GM12878 (cell line): ENCODE measurements around the gene JOSD2. TPM values are rescaled to one million over a fixed set of nuclear protein-coding genes. Genes with fewer than 3 reads are reported as not detected.

Source experiments
- ATAC-seq: fragments of 200-7000 bp; cut with Tn5 transposase; 3 replicates; pipeline ENCODE4 v1.9.1; 2020; ENCODE audit warnings: mild to moderate bottlenecking, moderate library complexity
- BruUV-seq: library from RNA; stranded (reverse); fragments of 400-500 nt; replicated peaks from 2 replicates; lab custom pipeline; 2021; lab: Mats Ljungman, UMichigan
- CTCF ChIA-PET: fragments of 300-600 bp; sonication (Branson Sonifier 250); formaldehyde crosslinking; extraction: SDS; loops from one replicate; lab custom pipeline; 2021; ENCODE audit warnings: inconsistent platforms; lab: Yijun Ruan, JAX
- POLR2A ChIA-PET: fragments of 350-600 bp; formaldehyde crosslinking; extraction: SDS; loops from one replicate; lab custom pipeline; 2021; ENCODE audit warnings: inconsistent platforms; lab: Charles Lee
- RAD21 ChIA-PET: fragments of 300-600 bp; sonication (Branson Sonifier 250); formaldehyde crosslinking; loops from one replicate; lab custom pipeline; 2023; ENCODE audit warnings: antibody characterized with exemption; ENCODE audit not compliant: unreplicated experiment; lab: Charles Lee
- SMC1A ChIA-PET: fragments of 300-600 bp; sonication (Branson Sonifier 250); formaldehyde crosslinking; loops from one replicate; lab custom pipeline; 2023; ENCODE audit not compliant: unreplicated experiment, uncharacterized antibody; lab: Charles Lee
- DNase-seq: peaks from one replicate; pipeline ENCODE4 v3.0.0-alpha.2; 2011; ENCODE audit warnings: low read depth, low spot score
- FAIRE-seq: peaks from 3 replicates; lab custom pipeline; 2011; peaks lifted over from hg19 to GRCh38; lab: Jason Lieb, UNC
- H2AFZ ChIP-seq: 2 replicates; pipeline ENCODE4 v1.6.0; 2011; ENCODE audit warnings: low read depth, low read length, control low read depth; ENCODE audit not compliant: control insufficient read depth
- H3K27ac ChIP-seq: 2 replicates; pipeline ENCODE4 v1.5.1; 2011; ENCODE audit warnings: control low read depth; ENCODE audit not compliant: control insufficient read depth, insufficient read depth
- H3K27me3 ChIP-seq, 2 experiments: replicated peaks in 1 of 2; 2 replicates each; pipeline versions ENCODE4 v1.6.0 to v1.6.1; 2011; ENCODE audit warnings: low read length in 1 of 2; ENCODE audit not compliant: control insufficient read depth in 2 of 2, insufficient read depth in 2 of 2
- H3K36me3 ChIP-seq, 2 experiments: 2 replicates each; pipeline ENCODE4 v1.5.1; 2011; ENCODE audit warnings: low read length in 1 of 2; ENCODE audit not compliant: control insufficient read depth in 2 of 2, insufficient read depth in 2 of 2
- H3K4me1 ChIP-seq: 2 replicates; pipeline ENCODE4 v1.6.1; 2011; ENCODE audit warnings: mild to moderate bottlenecking, low read length, moderate library complexity, mixed read lengths; ENCODE audit not compliant: control insufficient read depth, insufficient read depth
- H3K4me2 ChIP-seq: 2 replicates; pipeline ENCODE4 v1.6.0; 2011; ENCODE audit warnings: control low read depth; ENCODE audit not compliant: control insufficient read depth, insufficient read depth
- H3K4me3 ChIP-seq: fragments of 200-600 bp; sonication (generic); 2 replicates; pipeline ENCODE4 v1.5.1; 2016
- H3K79me2 ChIP-seq: 2 replicates; pipeline ENCODE4 v1.6.0; 2011; ENCODE audit warnings: low read length; ENCODE audit not compliant: control insufficient read depth, insufficient read depth
- H3K9ac ChIP-seq: 2 replicates; pipeline ENCODE4 v1.8.0; 2011; ENCODE audit warnings: low read length, control low read depth, mixed read lengths; ENCODE audit not compliant: control insufficient read depth, insufficient read depth
- H3K9me3 ChIP-seq: replicated peaks from 3 replicates; pipeline ENCODE4 v1.5.1; 2011; ENCODE audit warnings: mild to moderate bottlenecking, low read length; ENCODE audit not compliant: control insufficient read depth, insufficient read depth
- H4K20me1 ChIP-seq: 2 replicates; pipeline ENCODE4 v1.6.0; 2011; ENCODE audit not compliant: control insufficient read depth, insufficient read depth
- ASH2L ChIP-seq: fragments of 300-600, 200-600 bp; sonication (generic); IDR thresholded peaks from 2 replicates; pipeline ENCODE4 v1.6.1; 2017; ENCODE audit warnings: low read depth, mild to moderate bottlenecking, borderline replicate concordance
- CTCF ChIP-seq, 3 experiments: IDR thresholded peaks in 2 of 3; conservative IDR thresholded peaks in 1 of 3; 2 replicates each; pipeline ENCODE4 v1.5.1; 2011; ENCODE audit warnings: low read depth in 3 of 3, low read length in 3 of 3, mild to moderate bottlenecking in 3 of 3, control low read depth in 2 of 3, moderate library complexity in 2 of 3, inconsistent platforms in 1 of 3, mixed read lengths in 1 of 3; ENCODE audit not compliant: control insufficient read depth in 2 of 3, insufficient read depth in 1 of 3; ENCODE audit errors: extremely low read depth in 1 of 3
- GATAD2B ChIP-seq: fragments of 450-650 bp; conservative IDR thresholded peaks from 2 replicates; pipeline ENCODE4 v1.6.1; 2017; ENCODE audit warnings: low read depth, mild to moderate bottlenecking, moderate library complexity
- HDAC6 ChIP-seq: fragments of 200-600 bp; sonication (generic); IDR thresholded peaks from one replicate; pipeline ENCODE4 v1.8.0; 2017; ENCODE audit warnings: antibody characterized with exemption; ENCODE audit not compliant: unreplicated experiment
- NFYA ChIP-seq: IDR thresholded peaks from 2 replicates; pipeline ENCODE4 v1.6.1; 2011; ENCODE audit warnings: low read depth, mild to moderate bottlenecking, low read length, improper control_type of control experiment, borderline replicate concordance
- NR2C2 ChIP-seq: IDR thresholded peaks from 2 replicates; pipeline ENCODE4 v1.6.1; 2011; ENCODE audit warnings: borderline replicate concordance, low read depth; ENCODE audit not compliant: control insufficient read depth, insufficient read length
- PAX8 ChIP-seq: fragments of 450-650 bp; IDR thresholded peaks from 2 replicates; pipeline ENCODE4 v1.6.1; 2017; ENCODE audit warnings: mild to moderate bottlenecking, moderate library complexity
- SUPT20H ChIP-seq: IDR thresholded peaks from 2 replicates; pipeline ENCODE4 v1.6.1; 2011; ENCODE audit warnings: low read depth, mild to moderate bottlenecking, low read length, moderate library complexity, borderline replicate concordance; ENCODE audit not compliant: control insufficient read depth
- WRNIP1 ChIP-seq: IDR thresholded peaks from 2 replicates; pipeline ENCODE4 v1.6.1; 2011; ENCODE audit warnings: low read depth, low read length, improper control_type of control experiment, borderline replicate concordance
- ZNF217 ChIP-seq: fragments of 450-650 bp; IDR thresholded peaks from 2 replicates; pipeline ENCODE4 v1.6.1; 2017; ENCODE audit warnings: antibody characterized with exemption, mild to moderate bottlenecking
- ZNF24 ChIP-seq: fragments of 450-650 bp; IDR thresholded peaks from 2 replicates; pipeline ENCODE4 v1.6.1; 2017; ENCODE audit warnings: antibody characterized with exemption, mild to moderate bottlenecking
- ZNF274 ChIP-seq: IDR thresholded peaks from one replicate; pipeline ENCODE4 v1.8.0; 2011; ENCODE audit not compliant: insufficient read length, insufficient read depth
- ZSCAN29 ChIP-seq: fragments of 450-650 bp; IDR thresholded peaks from 2 replicates; pipeline ENCODE4 v1.6.1; 2017; ENCODE audit warnings: mild to moderate bottlenecking, moderate library complexity
- WGBS: methylation state at CpG from one replicate; pipeline ENCODE4 v1.1.6; 2016; ENCODE audit warnings: low lambda C conversion rate; ENCODE audit not compliant: insufficient replicate concordance, insufficient coverage; ENCODE audit errors: missing lambda C conversion rate; 5-methylcytosine and 5-hydroxymethylcytosine counted together
- in situ Hi-C: fragments of 300-500 bp; cut with MboI; formaldehyde crosslinking; loops from 9 replicates; pipeline ENCODE4 v1.14.3; 2018; ENCODE audit warnings: mixed read lengths
- intact Hi-C: fragments of 100-400 bp; cut with micrococcal nuclease; formaldehyde crosslinking; loops from one replicate; pipeline ENCODE4 v1.14.2; 2022; ENCODE audit not compliant: unreplicated experiment
- polyA plus RNA-seq, 11 experiments: library from polyadenylated mRNA; depleted of rRNA in 4 of 11; unstranded in 6 of 11; stranded (reverse) in 5 of 11; fragments of >200 nt; fragmentation: Nextera tagmentation in 4 of 11; fragmentation: Illumina TruSeq in 1 of 11; extraction: Ambion mirVana in 4 of 11; extraction: Trizol in 1 of 11; gene quantifications; 1 replicate in 1 of 11; 2 replicates in 10 of 11; pipeline versions ENCODE4 v1.2.1 to v1.2.3, GENCODE V29; 2011 to 2016; ENCODE audit warnings: inconsistent platforms in 2 of 11, missing spikeins in 2 of 11, low read depth in 1 of 11
- total RNA-seq, 4 experiments: library from RNA; depleted of rRNA in 3 of 4; stranded (reverse); fragments of >200 nt in 3 of 4; fragmentation: Illumina TruSeq in 1 of 4; extraction: Trizol in 1 of 4; gene quantifications; 2 replicates each; pipeline versions ENCODE4 v1.2.1 to v1.2.3, GENCODE V29; 2013 to 2021
- TF ChIP-seq, protein P1 (sequence below): IDR thresholded peaks from 2 replicates; pipeline ENCODE4 v1.6.1; 2012; ENCODE audit warnings: low read depth, low read length, improper control_type of control experiment

JOSD2 gene
- total and polyA plus RNA-seq, 10 of the 15 experiments (the other 5 are each of a cell fraction or from before 2014, with no cell fraction given): 0.91 to 26.7 (median 13.0) TPM

GRCh38 chr19:50508843-50509190, 2.2 kb downstream of the JOSD2 start:
- in situ Hi-C loops: no loop called here
- Histone ChIP-seq H3K4me3 (no peak overlapping the region), H3K9me3 (no peaks in the 10 kb centered on the region), H3K4me2 (no peak overlapping the region), H3K27me3 (no peaks in the 10 kb centered on the region), H3K9ac (no peak overlapping the region), H4K20me1 (no peaks in the 10 kb centered on the region), H2AFZ (no peak overlapping the region), H3K36me3 (no peaks in the 10 kb centered on the region), H3K27ac (no peak overlapping the region), H3K4me1 (peaks cover 3% of the 10 kb centered on the region; the same call in 1 of the 2 replicates), H3K79me2 (no peaks in the 10 kb centered on the region)
- CTCF ChIA-PET: no interaction called here
- no peak for FAIRE-seq
- intact Hi-C loops: no loop called here
- ATAC-seq: no peak
- SMC1A ChIA-PET: no interaction called here
- BruUV-seq: no TSS peak
- TF ChIP-seq CTCF (IDR thresholded peaks at IDR 0.05 in 2 of 3, conservative IDR thresholded peaks at IDR 0.05 in 1 of 3; ENCODE audit: control insufficient read depth in 2 of 3, extremely low read depth in 1 of 3, insufficient read depth in 1 of 3, low read depth in 3 of 3, low read length in 3 of 3): no peak
- TF ChIP-seq ASH2L: no peak
- TF ChIP-seq PAX8: no peak
- TF ChIP-seq ZNF24: no peak
- TF ChIP-seq ZNF274: no peak
- TF ChIP-seq GATAD2B: no peak
- RAD21 ChIA-PET: interaction anchor here (0.6 kb wide), 2 partner anchors 338 to 876 kb away, joined by 3 read pairs; no protein-coding TSS in a partner anchor
- POLR2A ChIA-PET: interaction anchor here (0.6 kb wide), 2 partner anchors 24 to 200 kb away, joined by 3 to 4 read pairs; no protein-coding TSS in a partner anchor
- WGBS: 72% methylated on average over 3 of the region's 3 CpGs
- DNase-seq: no peak

- Histone ChIP-seq H3K79me2 (no peaks in the 10 kb centered on the region), H3K9ac (no peak overlapping the region), H3K36me3 (no peaks in the 10 kb centered on the region), H3K27ac (no peak overlapping the region), H3K4me2 (no peak overlapping the region), H3K9me3 (no peaks in the 10 kb centered on the region), H3K4me3 (no peak overlapping the region), H3K4me1 (peaks cover 3% of the 10 kb centered on the region; the same call in 1 of the 2 replicates), H4K20me1 (no peaks in the 10 kb centered on the region), H2AFZ (no peak overlapping the region), H3K27me3 (no peaks in the 10 kb centered on the region)
- RAD21 ChIA-PET: no interaction called here
- ATAC-seq (no peak), DNase-seq (no peak), FAIRE-seq (no peak)
- in situ Hi-C loops: no loop called here
- CTCF ChIA-PET: no interaction called here
- intact Hi-C loops: no loop called here
- POLR2A ChIA-PET: no interaction called here
- SMC1A ChIA-PET: no interaction called here
- BruUV-seq: no TSS peak
- 81% methylated on average over 8 of the region's 8 CpGs for WGBS
- TF ChIP-seq CTCF (IDR thresholded peaks at IDR 0.05 in 2 of 3, conservative IDR thresholded peaks at IDR 0.05 in 1 of 3; ENCODE audit: control insufficient read depth in 2 of 3, extremely low read depth in 1 of 3, insufficient read depth in 1 of 3, low read depth in 3 of 3, low read length in 3 of 3) (no peak), ZSCAN29 (no peak), GATAD2B (no peak), SUPT20H (no peak), NR2C2 (no peak), WRNIP1 (no peak), HDAC6 (no peak), NFYA (no peak), ZNF217 (no peak)
- TF ChIP-seq, protein P1, sequence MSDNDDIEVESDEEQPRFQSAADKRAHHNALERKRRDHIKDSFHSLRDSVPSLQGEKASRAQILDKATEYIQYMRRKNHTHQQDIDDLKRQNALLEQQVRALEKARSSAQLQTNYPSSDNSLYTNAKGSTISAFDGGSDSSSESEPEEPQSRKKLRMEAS: no peak
Observed at GRCh38 chr19:50507376-50507775, 3.6 kb downstream of the JOSD2 start.
